ENCODE data around the gene NBAS.
"Not testable (repeated sequence)": the region's sequence is repeated elsewhere in the genome, so short reads cannot be mapped to it uniquely, and the experiment has no call there.

Gene NBAS

GRCh38 chr2:15460112-15460620 lies 101.0 kb downstream of the NBAS start:
- no peak for DNase-seq (ENCODE audit: low read depth)

- DNase-seq (ENCODE audit: low read depth), result no peak
These were observed 102.9 kb downstream of the NBAS start for GRCh38 chr2:15458277-15458676.

GRCh38 chr2:15457868-15458267 lies 103.3 kb downstream of the NBAS start:
- no peak for DNase-seq (ENCODE audit: low read depth)

GRCh38 chr2:15456352-15456751 lies 104.8 kb downstream of the NBAS start:
- DNase-seq (ENCODE audit: low read depth), result no peak

GRCh38 chr2:15450808-15451207 lies 110.3 kb downstream of the NBAS start:
- DNase-seq (ENCODE audit: low read depth), result no peak

GRCh38 chr2:15449556-15450236 lies 111.4 kb downstream of the NBAS start:
- no peak for DNase-seq (ENCODE audit: low read depth)

GRCh38 chr2:15448250-15448839 lies 112.8 kb downstream of the NBAS start:
- no peak for DNase-seq (ENCODE audit: low read depth)

- DNase-seq (ENCODE audit: low read depth), result no peak
These were observed 113.8 kb downstream of the NBAS start for GRCh38 chr2:15447381-15447780.

- DNase-seq (ENCODE audit: low read depth), result no peak
These were observed 114.2 kb downstream of the NBAS start for GRCh38 chr2:15446961-15447360.

- DNase-seq (ENCODE audit: low read depth), result no peak
These were observed 115.1 kb downstream of the NBAS start for GRCh38 chr2:15445891-15446562.

GRCh38 chr2:15439768-15440524 lies 121.2 kb downstream of the NBAS start:
- not testable (repeated sequence) for DNase-seq (ENCODE audit: low read depth)

GRCh38 chr2:15439366-15439765 lies 121.8 kb downstream of the NBAS start:
- DNase-seq (ENCODE audit: low read depth), result not testable (repeated sequence)

- no peak for DNase-seq (ENCODE audit: low read depth)
These were observed 124.9 kb downstream of the NBAS start for GRCh38 chr2:15436195-15436594.

GRCh38 chr2:15435474-15435873 lies 125.7 kb downstream of the NBAS start:
- DNase-seq (ENCODE audit: low read depth), result no peak

- DNase-seq (ENCODE audit: low read depth), result no peak
These were observed 128.4 kb downstream of the NBAS start for GRCh38 chr2:15432642-15433256.

GRCh38 chr2:15429032-15429431 lies 132.1 kb downstream of the NBAS start:
- no peak for DNase-seq (ENCODE audit: low read depth)

- DNase-seq (ENCODE audit: low read depth), result no peak
These were observed 133.1 kb downstream of the NBAS start for GRCh38 chr2:15427987-15428386.

GRCh38 chr2:15426606-15427005 lies 134.5 kb downstream of the NBAS start:
- no peak for DNase-seq (ENCODE audit: low read depth)

- DNase-seq (ENCODE audit: low read depth), result no peak
These were observed 135.4 kb downstream of the NBAS start for GRCh38 chr2:15425712-15426111.

- no peak for DNase-seq (ENCODE audit: low read depth)
These were observed 139.4 kb downstream of the NBAS start for GRCh38 chr2:15421753-15422152.

GRCh38 chr2:15415748-15416147 lies 145.4 kb downstream of the NBAS start:
- DNase-seq (ENCODE audit: low read depth), result no peak

GRCh38 chr2:15412779-15413178 lies 148.4 kb downstream of the NBAS start:
- no peak for DNase-seq (ENCODE audit: low read depth)
